ENCODE measurements around the gene DNALI1. TPM values are rescaled to one million over a fixed set of nuclear protein-coding genes. Genes with fewer than 3 reads are reported as not detected.
"Not testable (repeated sequence)": the region's sequence is repeated elsewhere in the genome, so short reads cannot be mapped to it uniquely, and the experiment has no call there.

DNALI1 gene
- total RNA-seq, 1 experiment from 2014 or later: 6.3 TPM

DNA sequence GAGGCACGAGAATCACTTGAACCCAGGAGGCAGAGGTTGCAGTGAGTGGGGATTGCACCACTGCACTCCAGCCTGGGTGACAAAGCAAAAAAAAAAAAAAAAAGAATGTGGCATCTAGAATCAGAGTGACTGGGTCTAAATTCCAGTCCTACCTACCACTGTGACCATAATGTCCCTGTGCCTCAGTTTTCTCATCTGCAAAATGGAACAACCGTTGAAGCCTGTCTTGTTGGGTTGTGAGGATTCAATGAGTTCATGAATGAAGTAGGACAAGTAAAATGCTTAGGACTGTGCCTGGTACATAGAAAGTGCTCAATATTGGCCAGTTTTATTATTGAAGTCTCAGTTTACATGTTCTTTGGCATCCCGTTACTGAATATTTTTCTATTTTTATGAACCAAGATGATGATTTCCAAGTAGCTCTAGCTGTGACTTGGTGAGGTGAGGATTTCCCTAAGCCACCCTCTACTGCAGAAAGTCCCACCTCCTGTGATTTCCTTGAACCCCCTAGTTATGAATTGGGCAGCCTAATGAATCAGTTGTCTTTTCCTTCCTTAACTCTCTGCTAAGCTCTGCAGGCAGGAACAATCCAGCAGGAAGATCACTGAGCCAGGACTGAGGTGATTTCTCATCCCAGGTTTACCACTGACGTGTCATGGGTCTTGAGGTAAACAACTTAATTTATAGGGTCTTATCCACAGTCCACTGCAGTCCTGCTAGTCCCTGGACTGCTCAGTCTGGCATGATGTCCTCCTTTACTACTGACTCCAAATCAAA, 23.2 kb upstream of the DNALI1 start:
- CTCF ChIA-PET: no interaction called here
- TF ChIP-seq EZH2 (IDR thresholded peaks at IDR 0.05; ENCODE audit: borderline replicate concordance, low read depth, low read length, poor library complexity, severe bottlenecking): no peak
- TF ChIP-seq, protein P1, sequence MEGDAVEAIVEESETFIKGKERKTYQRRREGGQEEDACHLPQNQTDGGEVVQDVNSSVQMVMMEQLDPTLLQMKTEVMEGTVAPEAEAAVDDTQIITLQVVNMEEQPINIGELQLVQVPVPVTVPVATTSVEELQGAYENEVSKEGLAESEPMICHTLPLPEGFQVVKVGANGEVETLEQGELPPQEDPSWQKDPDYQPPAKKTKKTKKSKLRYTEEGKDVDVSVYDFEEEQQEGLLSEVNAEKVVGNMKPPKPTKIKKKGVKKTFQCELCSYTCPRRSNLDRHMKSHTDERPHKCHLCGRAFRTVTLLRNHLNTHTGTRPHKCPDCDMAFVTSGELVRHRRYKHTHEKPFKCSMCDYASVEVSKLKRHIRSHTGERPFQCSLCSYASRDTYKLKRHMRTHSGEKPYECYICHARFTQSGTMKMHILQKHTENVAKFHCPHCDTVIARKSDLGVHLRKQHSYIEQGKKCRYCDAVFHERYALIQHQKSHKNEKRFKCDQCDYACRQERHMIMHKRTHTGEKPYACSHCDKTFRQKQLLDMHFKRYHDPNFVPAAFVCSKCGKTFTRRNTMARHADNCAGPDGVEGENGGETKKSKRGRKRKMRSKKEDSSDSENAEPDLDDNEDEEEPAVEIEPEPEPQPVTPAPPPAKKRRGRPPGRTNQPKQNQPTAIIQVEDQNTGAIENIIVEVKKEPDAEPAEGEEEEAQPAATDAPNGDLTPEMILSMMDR (conservative IDR thresholded peaks at IDR 0.05; ENCODE audit: low read depth, low read length): no peak
- H3K36me3 ChIP-seq (ENCODE audit: insufficient read depth, low read length, poor library complexity, severe bottlenecking): peaks cover 10% of the 10 kb centered on the region
- DNase-seq (ENCODE audit: low spot score): no peak
- H3K27ac ChIP-seq (ENCODE audit: low read depth, low read length, poor library complexity, severe bottlenecking): no peak overlapping the region
- intact Hi-C loops (cut with micrococcal nuclease; ENCODE audit: unreplicated experiment): no loop called here
- H3K4me3 ChIP-seq (ENCODE audit: low read depth, low read length, poor library complexity, severe bottlenecking): no peak overlapping the region
- no peaks in the 10 kb centered on the region for H3K27me3 ChIP-seq (replicated peaks; ENCODE audit: insufficient read depth, low read depth, low read length, poor library complexity)
- H3K9me3 ChIP-seq (ENCODE audit: low read depth, low read length, poor library complexity, severe bottlenecking): no peaks in the 10 kb centered on the region
- BruUV-seq (replicated peaks): no TSS peak
- POLR2A ChIA-PET (ENCODE audit: low non-redundant PET): no interaction called here
- no peaks in the 10 kb centered on the region for H3K4me1 ChIP-seq (ENCODE audit: insufficient read depth, low read length, poor library complexity, severe bottlenecking)

DNA sequence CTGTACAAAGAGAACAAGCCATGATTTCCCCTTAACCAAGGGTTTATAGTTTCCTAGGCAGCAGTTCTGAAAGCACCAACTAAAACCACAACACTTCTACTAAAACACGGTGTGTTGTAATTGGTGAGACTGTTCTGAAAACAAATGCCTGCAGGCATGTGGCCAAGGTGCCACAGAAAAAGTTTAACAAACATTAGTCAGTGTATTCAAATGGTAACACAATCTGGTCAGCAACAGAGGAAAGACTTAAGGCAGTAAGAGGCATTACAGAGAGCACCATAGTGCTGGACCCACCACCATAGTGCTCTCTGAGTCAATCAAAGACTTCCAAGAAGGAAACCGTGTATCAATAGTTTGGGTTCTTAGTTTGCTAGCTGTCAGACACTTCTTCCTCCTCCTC, 19.4 kb upstream of the DNALI1 start:
- intact Hi-C loops (cut with micrococcal nuclease; ENCODE audit: unreplicated experiment): no loop called here
- no peak overlapping the region for H3K27ac ChIP-seq (ENCODE audit: low read depth, low read length, poor library complexity, severe bottlenecking)
- POLR2A ChIA-PET (ENCODE audit: low non-redundant PET): no interaction called here
- no peak for DNase-seq (ENCODE audit: low spot score)
- no peak overlapping the region for H3K4me3 ChIP-seq (ENCODE audit: low read depth, low read length, poor library complexity, severe bottlenecking)
- BruUV-seq (replicated peaks): TSS peak; percentile 28
- TF ChIP-seq, protein P1 (conservative IDR thresholded peaks at IDR 0.05; ENCODE audit: low read depth, low read length): no peak
- TF ChIP-seq EZH2 (IDR thresholded peaks at IDR 0.05; ENCODE audit: borderline replicate concordance, low read depth, low read length, poor library complexity, severe bottlenecking): no peak
- no peaks in the 10 kb centered on the region for H3K27me3 ChIP-seq (replicated peaks; ENCODE audit: insufficient read depth, low read depth, low read length, poor library complexity)
- peaks cover 36% of the 10 kb centered on the region for H3K36me3 ChIP-seq (ENCODE audit: insufficient read depth, low read length, poor library complexity, severe bottlenecking)
- CTCF ChIA-PET: interaction anchor here (1.0 kb wide), 1 partner anchor 23 kb away, joined by 3 read pairs; the partner anchor contains the start of gene MEAF6
- no peaks in the 10 kb centered on the region for H3K9me3 ChIP-seq (ENCODE audit: low read depth, low read length, poor library complexity, severe bottlenecking)
- no peaks in the 10 kb centered on the region for H3K4me1 ChIP-seq (ENCODE audit: insufficient read depth, low read length, poor library complexity, severe bottlenecking)

DNA sequence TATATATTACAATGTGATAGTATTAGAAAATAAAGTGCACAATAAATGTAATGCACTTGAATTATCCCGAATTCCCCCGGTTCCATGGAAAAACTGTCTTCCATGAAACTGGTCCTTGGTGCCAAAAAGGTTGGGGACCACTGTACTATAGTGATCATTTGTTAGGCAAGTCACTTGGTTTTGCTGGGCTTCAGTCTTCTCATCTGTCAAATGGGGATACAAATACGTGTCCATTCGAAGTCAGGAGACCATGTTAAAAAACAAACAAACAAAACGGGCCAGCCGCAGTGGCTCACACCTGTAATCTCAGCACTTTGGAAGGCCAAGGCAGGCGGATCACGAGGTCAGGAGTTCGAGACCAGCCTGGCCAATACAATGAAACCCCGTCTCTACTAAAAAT, 17.6 kb upstream of the DNALI1 start:
- H3K4me1 ChIP-seq (ENCODE audit: insufficient read depth, low read length, poor library complexity, severe bottlenecking); H3K27ac ChIP-seq (ENCODE audit: low read depth, low read length, poor library complexity, severe bottlenecking); H3K9me3 ChIP-seq (ENCODE audit: low read depth, low read length, poor library complexity, severe bottlenecking); intact Hi-C loops (cut with micrococcal nuclease; ENCODE audit: unreplicated experiment); DNase-seq (ENCODE audit: low spot score); BruUV-seq (replicated peaks); H3K27me3 ChIP-seq (replicated peaks; ENCODE audit: insufficient read depth, low read depth, low read length, poor library complexity); H3K4me3 ChIP-seq (ENCODE audit: low read depth, low read length, poor library complexity, severe bottlenecking); POLR2A ChIA-PET (ENCODE audit: low non-redundant PET); CTCF ChIA-PET: not testable (repeated sequence)
- peaks cover 36% of the 10 kb centered on the region for H3K36me3 ChIP-seq (ENCODE audit: insufficient read depth, low read length, poor library complexity, severe bottlenecking)

All from A673 (cell line).